ENCODE data around the gene B4GALNT1.
"Not testable (repeated sequence)": the region's sequence is repeated elsewhere in the genome, so short reads cannot be mapped to it uniquely, and the experiment has no call there.

B4GALNT1 gene

GRCh38 chr12:57636731-57637130 is 3.7 kb upstream of the B4GALNT1 start:
- not testable (repeated sequence) for H3K4me1 ChIP-seq (ENCODE audit: control insufficient read depth, insufficient read depth, low read length, poor library complexity, severe bottlenecking); H3K27ac ChIP-seq (ENCODE audit: low read depth, low read length, severe bottlenecking); H3K9me3 ChIP-seq (ENCODE audit: control insufficient read depth, low read length); H3K4me3 ChIP-seq (ENCODE audit: extremely low read depth, insufficient read depth, low read length, poor library complexity, severe bottlenecking); H3K36me3 ChIP-seq (ENCODE audit: control insufficient read depth, insufficient read depth, low read length)
- 83 to 90% methylated on average over 4 to 7 of the region's 9 CpGs for WGBS, 2 experiments (ENCODE audit: insufficient coverage in 2 of 2)

- Histone ChIP-seq H3K4me3 (ENCODE audit: extremely low read depth, insufficient read depth, low read length, poor library complexity, severe bottlenecking) (peak overlapping the region; percentile 53), H3K27ac (ENCODE audit: low read depth, low read length, severe bottlenecking) (no peak overlapping the region), H3K36me3 (ENCODE audit: control insufficient read depth, insufficient read depth, low read length) (no peaks in the 10 kb centered on the region), H3K9me3 (ENCODE audit: control insufficient read depth, low read length) (no peaks in the 10 kb centered on the region), H3K4me1 (ENCODE audit: control insufficient read depth, insufficient read depth, low read length, poor library complexity, severe bottlenecking) (peaks cover 10% of the 10 kb centered on the region)
- WGBS, 2 experiments (ENCODE audit: insufficient coverage in 2 of 2), result 0 to 1% methylated on average over 42 to 45 of the region's 67 CpGs
Observed at GRCh38 chr12:57632073-57632957, 686 bp downstream of the B4GALNT1 start.

- H3K4me3 ChIP-seq (ENCODE audit: extremely low read depth, insufficient read depth, low read length, poor library complexity, severe bottlenecking), result peak overlapping the region; percentile 53
- H3K4me1 ChIP-seq (ENCODE audit: control insufficient read depth, insufficient read depth, low read length, poor library complexity, severe bottlenecking), result peaks cover 10% of the 10 kb centered on the region
- no peaks in the 10 kb centered on the region for H3K9me3 ChIP-seq (ENCODE audit: control insufficient read depth, low read length)
- H3K27ac ChIP-seq (ENCODE audit: low read depth, low read length, severe bottlenecking), result no peak overlapping the region
- 0 to 3% methylated on average over 3 to 26 of the region's 26 CpGs for WGBS, 2 experiments (ENCODE audit: insufficient coverage in 2 of 2)
- no peaks in the 10 kb centered on the region for H3K36me3 ChIP-seq (ENCODE audit: control insufficient read depth, insufficient read depth, low read length)
Observed at GRCh38 chr12:57631566-57632072, 1.4 kb downstream of the B4GALNT1 start.

GRCh38 chr12:57630891-57631433 is 2.0 kb downstream of the B4GALNT1 start:
- WGBS, 2 experiments (ENCODE audit: insufficient coverage in 2 of 2), result 30 to 68% methylated on average over 3 of the region's 6 CpGs
- no peaks in the 10 kb centered on the region for H3K36me3 ChIP-seq (ENCODE audit: control insufficient read depth, insufficient read depth, low read length)
- H3K9me3 ChIP-seq (ENCODE audit: control insufficient read depth, low read length), result no peaks in the 10 kb centered on the region
- peaks cover 10% of the 10 kb centered on the region for H3K4me1 ChIP-seq (ENCODE audit: control insufficient read depth, insufficient read depth, low read length, poor library complexity, severe bottlenecking)
- H3K4me3 ChIP-seq (ENCODE audit: extremely low read depth, insufficient read depth, low read length, poor library complexity, severe bottlenecking), result no peak overlapping the region
- no peak overlapping the region for H3K27ac ChIP-seq (ENCODE audit: low read depth, low read length, severe bottlenecking)

- no peaks in the 10 kb centered on the region for H3K36me3 ChIP-seq (ENCODE audit: control insufficient read depth, insufficient read depth, low read length)
- no peak overlapping the region for H3K4me3 ChIP-seq (ENCODE audit: extremely low read depth, insufficient read depth, low read length, poor library complexity, severe bottlenecking)
- WGBS, 2 experiments (ENCODE audit: insufficient coverage in 2 of 2), result 83 to 94% methylated on average over 3 to 4 of the region's 5 CpGs
- no peaks in the 10 kb centered on the region for H3K9me3 ChIP-seq (ENCODE audit: control insufficient read depth, low read length)
- peaks cover 10% of the 10 kb centered on the region for H3K4me1 ChIP-seq (ENCODE audit: control insufficient read depth, insufficient read depth, low read length, poor library complexity, severe bottlenecking)
- H3K27ac ChIP-seq (ENCODE audit: low read depth, low read length, severe bottlenecking), result no peak overlapping the region
Observed at GRCh38 chr12:57629897-57630471, 3.0 kb downstream of the B4GALNT1 start.

GRCh38 chr12:57628280-57629191 is 4.5 kb downstream of the B4GALNT1 start:
- Histone ChIP-seq H3K9me3 (ENCODE audit: control insufficient read depth, low read length) (no peaks in the 10 kb centered on the region), H3K27ac (ENCODE audit: low read depth, low read length, severe bottlenecking) (no peak overlapping the region), H3K4me3 (ENCODE audit: extremely low read depth, insufficient read depth, low read length, poor library complexity, severe bottlenecking) (no peak overlapping the region), H3K36me3 (ENCODE audit: control insufficient read depth, insufficient read depth, low read length) (no peaks in the 10 kb centered on the region), H3K4me1 (ENCODE audit: control insufficient read depth, insufficient read depth, low read length, poor library complexity, severe bottlenecking) (peaks cover 10% of the 10 kb centered on the region)
- WGBS, 2 experiments (ENCODE audit: insufficient coverage in 2 of 2), result 81 to 90% methylated on average over 24 to 26 of the region's 29 CpGs

GRCh38 chr12:57627501-57628279 is 5.3 kb downstream of the B4GALNT1 start:
- Histone ChIP-seq H3K36me3 (ENCODE audit: control insufficient read depth, insufficient read depth, low read length) (no peaks in the 10 kb centered on the region), H3K4me1 (ENCODE audit: control insufficient read depth, insufficient read depth, low read length, poor library complexity, severe bottlenecking) (peaks cover 10% of the 10 kb centered on the region), H3K4me3 (ENCODE audit: extremely low read depth, insufficient read depth, low read length, poor library complexity, severe bottlenecking) (no peak overlapping the region), H3K27ac (ENCODE audit: low read depth, low read length, severe bottlenecking) (no peak overlapping the region), H3K9me3 (ENCODE audit: control insufficient read depth, low read length) (no peaks in the 10 kb centered on the region)
- 55 to 60% methylated on average over 57 to 64 of the region's 67 CpGs for WGBS, 2 experiments (ENCODE audit: insufficient coverage in 2 of 2)

- Histone ChIP-seq H3K4me3 (ENCODE audit: extremely low read depth, insufficient read depth, low read length, poor library complexity, severe bottlenecking) (no peak overlapping the region), H3K36me3 (ENCODE audit: control insufficient read depth, insufficient read depth, low read length) (no peaks in the 10 kb centered on the region), H3K27ac (ENCODE audit: low read depth, low read length, severe bottlenecking) (no peak overlapping the region), H3K4me1 (ENCODE audit: control insufficient read depth, insufficient read depth, low read length, poor library complexity, severe bottlenecking) (peaks cover 5% of the 10 kb centered on the region), H3K9me3 (ENCODE audit: control insufficient read depth, low read length) (no peaks in the 10 kb centered on the region)
- 69 to 77% methylated on average over 2 to 3 of the region's 9 CpGs for WGBS, 2 experiments (ENCODE audit: insufficient coverage in 2 of 2)
Observed at GRCh38 chr12:57626921-57627445, 6.0 kb downstream of the B4GALNT1 start.

GRCh38 chr12:57626111-57626920 is 6.7 kb downstream of the B4GALNT1 start:
- WGBS, 2 experiments (ENCODE audit: insufficient coverage in 2 of 2), result 91 to 92% methylated on average over 10 to 12 of the region's 13 CpGs
- H3K9me3 ChIP-seq (ENCODE audit: control insufficient read depth, low read length), result no peaks in the 10 kb centered on the region
- no peaks in the 10 kb centered on the region for H3K4me1 ChIP-seq (ENCODE audit: control insufficient read depth, insufficient read depth, low read length, poor library complexity, severe bottlenecking)
- H3K4me3 ChIP-seq (ENCODE audit: extremely low read depth, insufficient read depth, low read length, poor library complexity, severe bottlenecking), result no peak overlapping the region
- H3K36me3 ChIP-seq (ENCODE audit: control insufficient read depth, insufficient read depth, low read length), result no peaks in the 10 kb centered on the region
- no peak overlapping the region for H3K27ac ChIP-seq (ENCODE audit: low read depth, low read length, severe bottlenecking)
